H9 (cell line): ENCODE measurements around the gene PIGW. TPM values are rescaled to one million over a fixed set of nuclear protein-coding genes. Genes with fewer than 3 reads are reported as not detected.

Experiments
- DNase-seq: peaks from one replicate; pipeline ENCODE4 v3.0.0-alpha.2; 2017
- H2AFZ ChIP-seq: one replicate; pipeline ENCODE4 v1.6.1; 2013; ENCODE audit warnings: mild to moderate bottlenecking, low read length, control low read depth, moderate library complexity
- H2AK5ac ChIP-seq: 2 replicates; pipeline ENCODE4 v1.6.1; 2013; ENCODE audit warnings: low read length, control low read depth, mixed read lengths; ENCODE audit not compliant: insufficient read length
- H2BK120ac ChIP-seq: one replicate; pipeline ENCODE4 v1.6.1; 2013; ENCODE audit warnings: low read depth, mild to moderate bottlenecking, low read length, control low read depth, inconsistent platforms; ENCODE audit not compliant: poor library complexity, severe bottlenecking
- H2BK12ac ChIP-seq: 2 replicates; pipeline ENCODE4 v1.6.1; 2013; ENCODE audit warnings: low read length, control low read depth, mixed read lengths, low read depth; ENCODE audit not compliant: insufficient read length
- H2BK15ac ChIP-seq: 2 replicates; pipeline ENCODE4 v1.6.1; 2013; ENCODE audit warnings: low read depth, low read length, control low read depth
- H2BK20ac ChIP-seq: one replicate; pipeline ENCODE4 v1.6.1; 2013; ENCODE audit warnings: low read depth, mild to moderate bottlenecking, low read length, control low read depth, inconsistent platforms; ENCODE audit not compliant: poor library complexity, severe bottlenecking
- H2BK5ac ChIP-seq: 2 replicates; pipeline ENCODE4 v1.6.1; 2013; ENCODE audit warnings: low read length, control low read depth, mixed read lengths; ENCODE audit not compliant: insufficient read length
- H3K14ac ChIP-seq: 2 replicates; pipeline ENCODE4 v1.6.1; 2013; ENCODE audit warnings: low read length, control low read depth; ENCODE audit not compliant: insufficient read depth
- H3K18ac ChIP-seq: 2 replicates; pipeline ENCODE4 v1.6.1; 2013; ENCODE audit warnings: low read depth, mild to moderate bottlenecking, mixed read lengths, low read length, control low read depth; ENCODE audit not compliant: insufficient read length
- H3K23ac ChIP-seq: 2 replicates; pipeline ENCODE4 v1.6.1; 2013; ENCODE audit warnings: low read length, control low read depth, mixed read lengths, low read depth; ENCODE audit not compliant: insufficient read length
- H3K23me2 ChIP-seq: 2 replicates; pipeline ENCODE4 v1.6.1; 2013; ENCODE audit warnings: low read depth, mild to moderate bottlenecking, mixed read lengths, low read length, control low read depth; ENCODE audit not compliant: insufficient read length, poor library complexity, severe bottlenecking
- H3K27ac ChIP-seq: 2 replicates; pipeline ENCODE4 v1.5.1; 2013; ENCODE audit warnings: low read length, control low read depth, mixed read lengths, low read depth; ENCODE audit not compliant: insufficient read length
- H3K27me3 ChIP-seq: 2 replicates; pipeline ENCODE4 v1.6.1; 2013; ENCODE audit warnings: low read length, control low read depth, inconsistent platforms; ENCODE audit not compliant: insufficient read depth
- H3K4ac ChIP-seq: 2 replicates; pipeline ENCODE4 v1.6.1; 2013; ENCODE audit warnings: low read depth, mild to moderate bottlenecking, control low read depth, inconsistent platforms, low read length, moderate library complexity
- H3K4me1 ChIP-seq: 2 replicates; pipeline ENCODE4 v1.6.1; 2013; ENCODE audit warnings: low read length, control low read depth, inconsistent platforms; ENCODE audit not compliant: insufficient read depth
- H3K4me2 ChIP-seq: 2 replicates; pipeline ENCODE4 v1.6.1; 2013; ENCODE audit warnings: low read length, control low read depth, mixed read lengths; ENCODE audit not compliant: insufficient read length, insufficient read depth
- H3K56ac ChIP-seq: 2 replicates; pipeline ENCODE4 v1.6.1; 2013; ENCODE audit warnings: low read depth, mild to moderate bottlenecking, mixed read lengths, low read length, control low read depth; ENCODE audit not compliant: insufficient read length
- H3K79me1 ChIP-seq: 2 replicates; pipeline ENCODE4 v1.6.1; 2013; ENCODE audit warnings: low read depth, mild to moderate bottlenecking, moderate library complexity, low read length, control low read depth, inconsistent platforms; ENCODE audit not compliant: insufficient read depth, poor library complexity, severe bottlenecking
- H3K79me2 ChIP-seq: 2 replicates; pipeline ENCODE4 v1.6.1; 2013; ENCODE audit warnings: low read length, control low read depth, inconsistent platforms; ENCODE audit not compliant: insufficient read depth
- H3K9ac ChIP-seq: 2 replicates; pipeline ENCODE4 v1.6.1; 2013; ENCODE audit warnings: low read length, control low read depth, mixed read lengths; ENCODE audit not compliant: insufficient read length; ENCODE audit errors: extremely low read depth
- H3K9me3 ChIP-seq: one replicate; pipeline ENCODE4 v1.6.1; 2013; ENCODE audit warnings: low read depth, low read length, inconsistent platforms; ENCODE audit not compliant: control insufficient read depth
- H3T11ph ChIP-seq: one replicate; pipeline ENCODE4 v1.6.1; 2013; ENCODE audit warnings: mild to moderate bottlenecking, low read length, control low read depth, inconsistent platforms
- H4K20me1 ChIP-seq: one replicate; pipeline ENCODE4 v1.6.1; 2013; ENCODE audit not compliant: control insufficient read depth, insufficient read length, insufficient read depth
- H4K5ac ChIP-seq: 2 replicates; pipeline ENCODE4 v1.6.1; 2013; ENCODE audit warnings: low read depth, mild to moderate bottlenecking, mixed read lengths, low read length, control low read depth; ENCODE audit not compliant: insufficient read length
- H4K8ac ChIP-seq: replicated peaks from 2 replicates; pipeline ENCODE4 v1.6.1; 2013; ENCODE audit warnings: low read length, control low read depth, mixed read lengths, low read depth; ENCODE audit not compliant: insufficient read length
- H4K91ac ChIP-seq: 2 replicates; pipeline ENCODE4 v1.6.1; 2013; ENCODE audit warnings: low read depth, mild to moderate bottlenecking, moderate library complexity, mixed read lengths, low read length, control low read depth; ENCODE audit not compliant: insufficient read length
- H3K27ac Mint-ChIP-seq, 3 experiments: 2 replicates in 2 of 3; 3 replicates in 1 of 3; pipeline ENCODE4 v1.8.0; 2020 to 2021; ENCODE audit warnings: mixed read lengths in 3 of 3, mild to moderate bottlenecking in 1 of 3, moderate library complexity in 1 of 3
- H3K27me3 Mint-ChIP-seq: 2 replicates; pipeline ENCODE4 v1.8.0; 2021; ENCODE audit warnings: low read depth, mild to moderate bottlenecking, moderate library complexity, mixed read lengths
- H3K36me3 Mint-ChIP-seq, 3 experiments: 2 replicates in 2 of 3; 3 replicates in 1 of 3; pipeline ENCODE4 v1.8.0; 2020 to 2021; ENCODE audit warnings: low read depth in 3 of 3, mixed read lengths in 3 of 3; ENCODE audit not compliant: insufficient read depth in 1 of 3
- H3K4me1 Mint-ChIP-seq, 2 experiments: 2 replicates each; pipeline ENCODE4 v1.8.0; 2020; ENCODE audit warnings: mixed read lengths in 2 of 2
- H3K4me3 Mint-ChIP-seq, 2 experiments: 2 replicates in 1 of 2; 3 replicates in 1 of 2; pipeline ENCODE4 v1.8.0; 2020 to 2021; ENCODE audit warnings: mild to moderate bottlenecking in 2 of 2, mixed read lengths in 2 of 2, moderate library complexity in 1 of 2
- H3K9me3 Mint-ChIP-seq, 2 experiments: 2 replicates in 1 of 2; 3 replicates in 1 of 2; pipeline ENCODE4 v1.8.0; 2020; ENCODE audit warnings: mild to moderate bottlenecking in 2 of 2, mixed read lengths in 2 of 2, moderate library complexity in 1 of 2
- CTCF ChIP-seq: fragments of 200-600 bp; sonication (generic); conservative IDR thresholded peaks from 3 replicates; pipeline ENCODE4 v1.8.0; 2021; ENCODE audit warnings: antibody characterized with exemption, mild to moderate bottlenecking
- WGBS: extraction: QIAGEN DNeasy Blood & Tissue Kit; methylation state at CpG from one replicate; pipeline ENCODE4 v1.1.7; 2013; ENCODE audit warnings: missing lambda C conversion rate, low lambda C conversion rate, mixed read lengths; ENCODE audit not compliant: insufficient read length; ENCODE audit errors: extremely low coverage; 5-methylcytosine and 5-hydroxymethylcytosine counted together
- total RNA-seq: library from RNA; stranded (reverse); gene quantifications from 2 replicates; pipeline ENCODE4 v1.2.1, GENCODE V29; 2021

The PIGW gene
- total RNA-seq, 1 experiment from 2014 or later = 26.2 TPM

DNA sequence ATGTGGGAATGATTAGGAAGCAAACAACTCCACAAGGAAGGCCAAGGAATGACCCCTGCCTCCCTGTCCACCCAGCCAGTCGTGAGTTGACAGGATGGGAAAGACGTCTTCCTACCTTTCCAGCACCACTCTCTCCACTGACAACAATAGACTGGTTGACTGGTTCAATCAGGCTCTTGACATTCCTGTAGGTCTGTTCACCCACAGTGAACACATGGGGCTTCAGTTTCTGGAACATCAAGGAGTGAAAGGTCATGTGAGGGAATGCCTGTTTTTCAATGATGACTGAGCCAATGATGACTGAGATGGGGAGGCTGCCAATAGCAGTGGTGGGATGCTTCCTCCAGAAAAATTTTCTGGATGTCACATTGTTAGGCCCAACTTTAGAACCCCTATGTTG is 9.7 kb upstream of the PIGW start:
- no peak overlapping the region for H2BK15ac ChIP-seq
- no CpG with 5 or more reads among the region's 2 CpGs for whole genome bisulfite sequencing
- H3K9ac ChIP-seq = no peak overlapping the region
- no peak overlapping the region for H3T11ph ChIP-seq
- H3K9me3 ChIP-seq = no peaks in the 10 kb centered on the region
- H3K27ac Mint-ChIP-seq = no peak overlapping the region
- H4K8ac ChIP-seq = no peak overlapping the region
- no peaks in the 10 kb centered on the region for H3K79me2 ChIP-seq
- H4K91ac ChIP-seq = no peak overlapping the region
- H3K27me3 Mint-ChIP-seq = no peaks in the 10 kb centered on the region; the same call in 1 of the 2 replicates
- no peaks in the 10 kb centered on the region for H3K27me3 ChIP-seq
- H2BK12ac ChIP-seq = no peak overlapping the region
- H3K23me2 ChIP-seq = no peaks in the 10 kb centered on the region
- H3K36me3 Mint-ChIP-seq = peaks cover 42 to 90% (median 76%) of the 10 kb centered on the region in 3 experiments; a peak in 6 of 7 replicates
- no peak overlapping the region for H2BK20ac ChIP-seq
- DNase-seq = no peak
- H3K79me1 ChIP-seq = no peaks in the 10 kb centered on the region
- no peak overlapping the region for H4K5ac ChIP-seq
- TF ChIP-seq CTCF = no peak
- H2BK120ac ChIP-seq = no peak overlapping the region
- no peak overlapping the region for H3K27ac ChIP-seq
- no peak overlapping the region for H3K4me3 Mint-ChIP-seq
- H2BK5ac ChIP-seq = no peak overlapping the region
- no peaks in the 10 kb centered on the region for H4K20me1 ChIP-seq
- H3K9me3 Mint-ChIP-seq = no peaks in the 10 kb centered on the region
- H2AFZ ChIP-seq = no peak overlapping the region
- H3K23ac ChIP-seq = no peak overlapping the region
- H3K56ac ChIP-seq = no peak overlapping the region
- H3K4me1 Mint-ChIP-seq = no peaks in the 10 kb centered on the region
- H3K14ac ChIP-seq = no peak overlapping the region
- H3K4me2 ChIP-seq = no peak overlapping the region
- no peak overlapping the region for H2AK5ac ChIP-seq
- H3K4me1 ChIP-seq = no peaks in the 10 kb centered on the region
- H3K18ac ChIP-seq = no peak overlapping the region
- no peak overlapping the region for H3K4ac ChIP-seq
